ENCODE data around the gene RAD52.

Gene RAD52

GRCh38 chr12:913919-914698, 35.4 kb downstream of the RAD52 start:
- no peak for DNase-seq (ENCODE audit: low read depth)

GRCh38 chr12:912466-913235, 36.8 kb downstream of the RAD52 start:
- no peak for DNase-seq (ENCODE audit: low read depth)

- DNase-seq (ENCODE audit: low read depth) = no peak
These were observed 38.2 kb downstream of the RAD52 start for GRCh38 chr12:911191-911826.

GRCh38 chr12:910416-910815, 39.1 kb downstream of the RAD52 start:
- no peak for DNase-seq (ENCODE audit: low read depth)

- no peak for DNase-seq (ENCODE audit: low read depth)
These were observed 39.6 kb downstream of the RAD52 start for GRCh38 chr12:909861-910260.

- no peak for DNase-seq (ENCODE audit: low read depth)
These were observed 41.9 kb downstream of the RAD52 start for GRCh38 chr12:907413-908185.

- no peak for DNase-seq (ENCODE audit: low read depth)
These were observed 43.4 kb downstream of the RAD52 start for GRCh38 chr12:906062-906585.

GRCh38 chr12:905261-906031, 44.0 kb downstream of the RAD52 start:
- no peak for DNase-seq (ENCODE audit: low read depth)

- no peak for DNase-seq (ENCODE audit: low read depth)
These were observed 45.5 kb downstream of the RAD52 start for GRCh38 chr12:904010-904414.

GRCh38 chr12:903055-903454, 46.4 kb downstream of the RAD52 start:
- DNase-seq (ENCODE audit: low read depth) = no peak

GRCh38 chr12:902581-902980, 46.9 kb downstream of the RAD52 start:
- no peak for DNase-seq (ENCODE audit: low read depth)

- no peak for DNase-seq (ENCODE audit: low read depth)
These were observed 52.1 kb downstream of the RAD52 start for GRCh38 chr12:897386-897785.

- no peak for DNase-seq (ENCODE audit: low read depth)
These were observed 53.5 kb downstream of the RAD52 start for GRCh38 chr12:896031-896430.

- DNase-seq (ENCODE audit: low read depth) = no peak
These were observed 55.3 kb downstream of the RAD52 start for GRCh38 chr12:894226-894625.

GRCh38 chr12:886206-886605, 63.3 kb downstream of the RAD52 start:
- no peak for DNase-seq (ENCODE audit: low read depth)

GRCh38 chr12:885701-886100, 63.8 kb downstream of the RAD52 start:
- no peak for DNase-seq (ENCODE audit: low read depth)

- DNase-seq (ENCODE audit: low read depth) = no peak
These were observed 64.6 kb downstream of the RAD52 start for GRCh38 chr12:884746-885414.

- no peak for DNase-seq (ENCODE audit: low read depth)
These were observed 68.8 kb downstream of the RAD52 start for GRCh38 chr12:880656-881055.

GRCh38 chr12:879641-880040, 69.9 kb downstream of the RAD52 start:
- no peak for DNase-seq (ENCODE audit: low read depth)

- no peak for DNase-seq (ENCODE audit: low read depth)
These were observed 75.5 kb downstream of the RAD52 start for GRCh38 chr12:873954-874353.

GRCh38 chr12:870378-870777, 79.1 kb downstream of the RAD52 start:
- DNase-seq (ENCODE audit: low read depth) = no peak

Data from activated T-cell treated with anti-CD3 and anti-CD28 coated beads for 1 hour (primary cell).